ENCODE data around the gene RYR3.

RYR3 gene

DNA sequence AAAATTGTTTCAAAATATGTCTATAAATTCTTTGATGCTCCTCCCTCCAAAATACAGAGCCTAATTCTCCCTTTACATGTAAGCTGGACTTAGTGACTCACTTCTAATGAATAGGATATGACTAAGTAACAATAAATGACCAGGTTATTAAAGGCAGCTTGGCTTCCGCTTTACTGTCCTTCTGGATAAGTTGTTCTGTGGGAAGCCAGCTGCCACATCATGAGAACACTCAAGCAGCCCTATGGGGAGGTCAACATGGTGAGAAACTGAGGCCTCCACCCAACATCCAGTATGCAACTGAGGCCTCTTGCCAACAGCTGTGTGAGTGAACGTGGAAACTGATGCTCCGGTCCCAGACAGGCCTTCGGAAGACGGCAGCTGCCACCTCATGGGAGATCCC is 410.2 kb downstream of the RYR3 start:
- H3K36me3 ChIP-seq (ENCODE audit: low read depth), result no peaks in the 10 kb centered on the region
- no peak for DNase-seq (ENCODE audit: low spot score)
- TF ChIP-seq, protein P1, sequence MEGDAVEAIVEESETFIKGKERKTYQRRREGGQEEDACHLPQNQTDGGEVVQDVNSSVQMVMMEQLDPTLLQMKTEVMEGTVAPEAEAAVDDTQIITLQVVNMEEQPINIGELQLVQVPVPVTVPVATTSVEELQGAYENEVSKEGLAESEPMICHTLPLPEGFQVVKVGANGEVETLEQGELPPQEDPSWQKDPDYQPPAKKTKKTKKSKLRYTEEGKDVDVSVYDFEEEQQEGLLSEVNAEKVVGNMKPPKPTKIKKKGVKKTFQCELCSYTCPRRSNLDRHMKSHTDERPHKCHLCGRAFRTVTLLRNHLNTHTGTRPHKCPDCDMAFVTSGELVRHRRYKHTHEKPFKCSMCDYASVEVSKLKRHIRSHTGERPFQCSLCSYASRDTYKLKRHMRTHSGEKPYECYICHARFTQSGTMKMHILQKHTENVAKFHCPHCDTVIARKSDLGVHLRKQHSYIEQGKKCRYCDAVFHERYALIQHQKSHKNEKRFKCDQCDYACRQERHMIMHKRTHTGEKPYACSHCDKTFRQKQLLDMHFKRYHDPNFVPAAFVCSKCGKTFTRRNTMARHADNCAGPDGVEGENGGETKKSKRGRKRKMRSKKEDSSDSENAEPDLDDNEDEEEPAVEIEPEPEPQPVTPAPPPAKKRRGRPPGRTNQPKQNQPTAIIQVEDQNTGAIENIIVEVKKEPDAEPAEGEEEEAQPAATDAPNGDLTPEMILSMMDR (IDR thresholded peaks at IDR 0.05; ENCODE audit: poor library complexity, severe bottlenecking), result no peak
- H3K9me3 ChIP-seq (ENCODE audit: severe bottlenecking), result no peaks in the 10 kb centered on the region
- peak overlapping the region; percentile 73 for H3K27ac ChIP-seq (ENCODE audit: poor library complexity, severe bottlenecking)
- peaks cover 25% of the 10 kb centered on the region for H3K4me1 ChIP-seq (ENCODE audit: insufficient read depth, poor library complexity, severe bottlenecking)
- no peak overlapping the region for H3K4me3 ChIP-seq (ENCODE audit: severe bottlenecking)
- peak; percentile 93 for ATAC-seq (ENCODE audit: low read depth)
- H3K27me3 ChIP-seq (ENCODE audit: insufficient read depth, poor library complexity, severe bottlenecking), result no peaks in the 10 kb centered on the region

DNA sequence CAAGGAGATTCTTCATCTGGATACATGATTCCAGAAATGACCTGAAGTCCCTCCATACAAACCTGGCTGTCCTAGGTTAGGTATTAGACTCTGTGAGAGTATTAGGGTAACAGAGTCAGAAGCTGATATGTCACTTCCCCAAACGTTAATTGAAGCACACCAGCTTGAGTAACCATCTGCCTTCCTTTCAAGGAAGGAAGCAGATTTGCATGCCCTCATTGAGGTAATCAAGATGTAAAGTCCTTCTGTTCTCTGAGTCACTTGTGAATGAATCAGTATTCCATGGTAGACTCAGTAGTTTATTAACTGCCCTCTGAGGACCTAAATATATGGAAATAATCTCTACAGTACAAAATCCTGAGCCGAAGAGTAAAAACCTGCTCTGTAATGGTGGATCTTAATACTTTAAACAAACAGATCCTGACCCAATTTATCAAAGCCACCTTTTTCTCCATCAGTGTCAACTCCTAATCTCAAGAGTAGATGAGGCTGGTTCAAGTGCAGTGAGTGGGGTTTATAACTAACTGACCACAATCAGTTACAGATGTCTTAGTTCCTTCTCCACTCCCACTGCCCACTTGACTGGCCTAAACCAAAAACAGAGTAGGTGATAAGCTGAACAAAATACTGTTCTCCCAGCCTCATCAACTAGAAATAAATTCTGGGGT is 411.4 kb downstream of the RYR3 start:
- ATAC-seq (ENCODE audit: low read depth), result peak; percentile 73
- no peak for DNase-seq (ENCODE audit: low spot score)
- H3K27ac ChIP-seq (ENCODE audit: poor library complexity, severe bottlenecking), result peak overlapping the region; percentile 73

DNA sequence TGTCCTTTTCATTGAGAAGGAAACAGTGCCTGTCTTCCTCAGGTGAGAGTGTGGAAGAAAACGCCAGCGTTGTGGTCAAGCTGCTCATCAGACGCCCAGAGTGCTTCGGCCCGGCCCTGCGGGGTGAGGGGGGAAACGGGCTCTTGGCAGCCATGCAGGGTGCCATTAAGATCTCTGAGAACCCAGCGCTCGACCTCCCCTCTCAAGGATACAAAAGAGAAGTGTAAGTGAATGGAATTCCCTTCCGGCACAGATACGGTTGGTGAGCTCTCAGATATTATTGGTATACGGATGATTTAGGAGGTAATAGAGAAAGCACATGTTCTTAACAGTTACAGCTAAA is 411.9 kb downstream of the RYR3 start:
- Histone ChIP-seq H3K36me3 (ENCODE audit: low read depth) (no peaks in the 10 kb centered on the region), H3K27me3 (ENCODE audit: insufficient read depth, poor library complexity, severe bottlenecking) (no peaks in the 10 kb centered on the region), H3K27ac (ENCODE audit: poor library complexity, severe bottlenecking) (peak overlapping the region; percentile 73), H3K4me3 (ENCODE audit: severe bottlenecking) (no peak overlapping the region), H3K9me3 (ENCODE audit: severe bottlenecking) (no peaks in the 10 kb centered on the region), H3K4me1 (ENCODE audit: insufficient read depth, poor library complexity, severe bottlenecking) (peaks cover 20% of the 10 kb centered on the region)
- TF ChIP-seq, protein P1 (IDR thresholded peaks at IDR 0.05; ENCODE audit: poor library complexity, severe bottlenecking), result no peak
- DNase-seq (ENCODE audit: low spot score), result no peak
- no peak for ATAC-seq (ENCODE audit: low read depth)

More for the DNA sequence above, 411.4 kb downstream of the RYR3 start:
- no peaks in the 10 kb centered on the region for H3K27me3 ChIP-seq (ENCODE audit: insufficient read depth, poor library complexity, severe bottlenecking)
- TF ChIP-seq, protein P1 (IDR thresholded peaks at IDR 0.05; ENCODE audit: poor library complexity, severe bottlenecking), result no peak
- no peaks in the 10 kb centered on the region for H3K36me3 ChIP-seq (ENCODE audit: low read depth)
- peaks cover 20% of the 10 kb centered on the region for H3K4me1 ChIP-seq (ENCODE audit: insufficient read depth, poor library complexity, severe bottlenecking)
- no peaks in the 10 kb centered on the region for H3K9me3 ChIP-seq (ENCODE audit: severe bottlenecking)
- no peak overlapping the region for H3K4me3 ChIP-seq (ENCODE audit: severe bottlenecking)

DNA sequence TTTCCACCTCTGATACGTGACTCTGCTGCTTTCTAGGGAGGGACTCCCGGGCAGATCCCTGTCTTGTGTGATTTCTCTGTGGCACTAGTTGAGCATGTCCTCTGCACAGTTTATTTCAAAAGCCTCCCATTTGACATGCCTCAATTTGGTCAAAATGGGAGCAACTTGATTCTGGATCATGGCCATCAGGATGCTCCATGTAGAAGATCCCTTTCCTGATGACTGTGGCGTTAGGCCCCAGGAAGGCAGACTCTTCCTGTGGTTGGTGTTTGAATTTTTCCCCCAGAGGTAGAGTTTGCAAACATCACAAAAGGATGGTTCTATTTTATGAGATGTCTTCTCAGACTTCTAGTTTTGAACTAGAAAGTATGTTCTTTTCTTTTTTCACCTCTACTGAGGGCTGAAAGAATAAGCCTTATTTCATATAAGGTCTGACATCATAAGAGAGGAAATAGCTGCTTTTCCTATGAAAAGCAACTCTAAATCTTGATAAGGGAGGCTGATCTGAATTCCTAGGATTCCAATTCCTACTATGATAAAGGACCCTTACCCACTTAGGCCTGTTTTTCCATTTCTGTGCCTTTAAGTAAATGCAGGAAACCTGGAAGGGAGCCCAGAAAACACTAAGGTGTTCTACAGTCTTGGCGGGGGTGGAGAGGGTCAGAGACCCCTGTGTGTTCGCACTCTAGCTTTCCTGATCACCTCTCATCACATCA is 413.7 kb downstream of the RYR3 start:
- no peak overlapping the region for H3K4me3 ChIP-seq (ENCODE audit: severe bottlenecking)
- TF ChIP-seq, protein P1 (IDR thresholded peaks at IDR 0.05; ENCODE audit: poor library complexity, severe bottlenecking), result no peak
- H3K36me3 ChIP-seq (ENCODE audit: low read depth), result no peaks in the 10 kb centered on the region
- no peak for DNase-seq (ENCODE audit: low spot score)
- no peak overlapping the region for H3K27ac ChIP-seq (ENCODE audit: poor library complexity, severe bottlenecking)
- H3K27me3 ChIP-seq (ENCODE audit: insufficient read depth, poor library complexity, severe bottlenecking), result no peaks in the 10 kb centered on the region
- no peak for ATAC-seq (ENCODE audit: low read depth)
- no peaks in the 10 kb centered on the region for H3K9me3 ChIP-seq (ENCODE audit: severe bottlenecking)
- peaks cover 20% of the 10 kb centered on the region for H3K4me1 ChIP-seq (ENCODE audit: insufficient read depth, poor library complexity, severe bottlenecking)

DNA sequence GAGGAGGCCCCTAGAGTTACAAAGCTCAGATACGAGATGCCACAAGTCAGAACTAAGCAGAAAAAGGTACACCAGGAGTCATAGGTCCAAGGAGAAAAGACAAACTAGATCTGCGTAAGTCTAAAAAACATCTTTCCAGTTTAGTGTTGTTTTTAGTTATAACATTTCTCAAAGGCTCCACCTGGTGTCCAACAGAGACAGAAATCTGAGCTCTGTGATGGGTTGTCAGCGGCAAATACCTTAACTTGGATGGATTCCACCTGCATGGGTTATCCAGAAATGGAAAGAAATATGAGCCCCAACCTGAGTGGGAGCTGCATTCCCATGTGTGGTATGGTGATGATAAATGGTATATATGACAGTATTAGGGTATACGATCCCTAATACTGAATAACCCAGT is 418.9 kb downstream of the RYR3 start:
- Histone ChIP-seq H3K4me1 (ENCODE audit: insufficient read depth, poor library complexity, severe bottlenecking) (no peaks in the 10 kb centered on the region), H3K9me3 (ENCODE audit: severe bottlenecking) (no peaks in the 10 kb centered on the region)
- DNase-seq (ENCODE audit: low spot score), result no peak

More for the DNA sequence above, 418.9 kb downstream of the RYR3 start:
- Histone ChIP-seq H3K36me3 (ENCODE audit: low read depth) (no peaks in the 10 kb centered on the region), H3K27me3 (ENCODE audit: insufficient read depth, poor library complexity, severe bottlenecking) (no peaks in the 10 kb centered on the region), H3K27ac (ENCODE audit: poor library complexity, severe bottlenecking) (no peak overlapping the region), H3K4me3 (ENCODE audit: severe bottlenecking) (no peak overlapping the region)
- TF ChIP-seq, protein P1 (IDR thresholded peaks at IDR 0.05; ENCODE audit: poor library complexity, severe bottlenecking), result peak; percentile 82
- peak; percentile 76 for ATAC-seq (ENCODE audit: low read depth)
